Uterus (tissue), 2 donors: Measurements from ENCODE around the gene NDST4.

Experiments used
- POLR2A ChIP-seq, 2 donors: fragments of 450-650 bp; IDR thresholded peaks; one replicate each; pipeline ENCODE4 v1.6.1; 2016; ENCODE audit warnings: antibody characterized with exemption in 2 of 2, mild to moderate bottlenecking in 1 of 2, moderate library complexity in 1 of 2
- TF ChIP-seq, protein P1 (sequence below), 4 experiments: fragments of 200-600 bp in 2 of 4; fragments of 450-650 bp in 2 of 4; sonication (generic) in 2 of 4; IDR thresholded peaks; one replicate each; pipeline ENCODE4 v1.5.1; 2016 to 2019; ENCODE audit warnings: antibody characterized with exemption in 4 of 4, mild to moderate bottlenecking in 2 of 4, moderate library complexity in 1 of 4

DNA sequence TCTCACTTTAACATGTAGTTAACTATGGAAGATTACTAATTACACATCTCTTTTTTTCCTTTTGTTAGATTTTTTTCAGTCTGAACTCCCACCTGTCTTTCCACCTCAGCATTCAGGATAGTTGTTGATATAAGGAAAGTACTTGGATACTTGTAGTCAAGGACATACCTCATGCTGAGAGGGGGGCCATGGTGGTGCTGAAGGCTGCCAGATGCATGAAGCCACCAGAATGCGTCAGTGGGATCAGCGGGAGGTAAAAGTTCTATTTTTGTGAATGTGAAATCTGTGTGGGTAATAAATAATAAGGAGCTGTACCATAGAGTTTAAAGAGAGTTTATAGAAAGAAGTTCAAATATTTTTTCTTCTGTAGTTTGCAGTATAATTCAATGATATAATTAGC is 13.1 kb upstream of the NDST4 start:
- TF ChIP-seq POLR2A (IDR thresholded peaks at IDR 0.05): no peak
- TF ChIP-seq, protein P1, sequence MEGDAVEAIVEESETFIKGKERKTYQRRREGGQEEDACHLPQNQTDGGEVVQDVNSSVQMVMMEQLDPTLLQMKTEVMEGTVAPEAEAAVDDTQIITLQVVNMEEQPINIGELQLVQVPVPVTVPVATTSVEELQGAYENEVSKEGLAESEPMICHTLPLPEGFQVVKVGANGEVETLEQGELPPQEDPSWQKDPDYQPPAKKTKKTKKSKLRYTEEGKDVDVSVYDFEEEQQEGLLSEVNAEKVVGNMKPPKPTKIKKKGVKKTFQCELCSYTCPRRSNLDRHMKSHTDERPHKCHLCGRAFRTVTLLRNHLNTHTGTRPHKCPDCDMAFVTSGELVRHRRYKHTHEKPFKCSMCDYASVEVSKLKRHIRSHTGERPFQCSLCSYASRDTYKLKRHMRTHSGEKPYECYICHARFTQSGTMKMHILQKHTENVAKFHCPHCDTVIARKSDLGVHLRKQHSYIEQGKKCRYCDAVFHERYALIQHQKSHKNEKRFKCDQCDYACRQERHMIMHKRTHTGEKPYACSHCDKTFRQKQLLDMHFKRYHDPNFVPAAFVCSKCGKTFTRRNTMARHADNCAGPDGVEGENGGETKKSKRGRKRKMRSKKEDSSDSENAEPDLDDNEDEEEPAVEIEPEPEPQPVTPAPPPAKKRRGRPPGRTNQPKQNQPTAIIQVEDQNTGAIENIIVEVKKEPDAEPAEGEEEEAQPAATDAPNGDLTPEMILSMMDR (IDR thresholded peaks at IDR 0.05): no peak
